Measurements from ENCODE around the gene SPO11.

Gene SPO11

GRCh38 chr20:57335392-57335791 is 5.8 kb downstream of the SPO11 start:
- Histone ChIP-seq H3K27me3 (ENCODE audit: insufficient read depth, low read length, poor library complexity, severe bottlenecking) (no peaks in the 10 kb centered on the region), H2AFZ (ENCODE audit: low read length) (no peak overlapping the region), H3K4me1 (ENCODE audit: insufficient read depth, low read length, poor library complexity, severe bottlenecking) (no peaks in the 10 kb centered on the region), H3K79me2 (ENCODE audit: insufficient read depth, low read length) (no peaks in the 10 kb centered on the region), H3K4me3 (ENCODE audit: low read length, poor library complexity, severe bottlenecking) (no peak overlapping the region), H3K9me3 (ENCODE audit: insufficient read depth, low read depth, low read length) (no peaks in the 10 kb centered on the region), H3K36me3 (ENCODE audit: insufficient read depth, low read length) (no peaks in the 10 kb centered on the region), H3K9ac (ENCODE audit: low read depth, low read length, poor library complexity, severe bottlenecking) (no peak overlapping the region), H3K4me2 (ENCODE audit: low read depth, low read length, poor library complexity, severe bottlenecking) (no peak overlapping the region), H3F3A (ENCODE audit: low read depth) (no peaks in the 10 kb centered on the region), H4K20me1 (ENCODE audit: insufficient read depth, low read length, poor library complexity, severe bottlenecking) (no peaks in the 10 kb centered on the region), H3K9me2 (replicated peaks; ENCODE audit: low read depth, low read length) (no peaks in the 10 kb centered on the region)
- TF ChIP-seq EZH2phosphoT487 (IDR thresholded peaks at IDR 0.05; ENCODE audit: borderline replicate concordance) (no peak), CTCF (conservative IDR thresholded peaks at IDR 0.05; ENCODE audit: low read length) (peak; percentile 49)

GRCh38 chr20:57341663-57342062 is 12.1 kb downstream of the SPO11 start:
- no peaks in the 10 kb centered on the region for H3K9me3 ChIP-seq (ENCODE audit: insufficient read depth, low read depth, low read length)
- H3K36me3 ChIP-seq (ENCODE audit: insufficient read depth, low read length), result no peaks in the 10 kb centered on the region
- no peak overlapping the region for H3K4me3 ChIP-seq (ENCODE audit: low read length, poor library complexity, severe bottlenecking)
- no peaks in the 10 kb centered on the region for H4K20me1 ChIP-seq (ENCODE audit: insufficient read depth, low read length, poor library complexity, severe bottlenecking)
- no peaks in the 10 kb centered on the region for H3K4me1 ChIP-seq (ENCODE audit: insufficient read depth, low read length, poor library complexity, severe bottlenecking)
- no peak for TF ChIP-seq EZH2phosphoT487 (IDR thresholded peaks at IDR 0.05; ENCODE audit: borderline replicate concordance)
- TF ChIP-seq CTCF (conservative IDR thresholded peaks at IDR 0.05; ENCODE audit: low read length), result no peak
- no peaks in the 10 kb centered on the region for H3K27me3 ChIP-seq (ENCODE audit: insufficient read depth, low read length, poor library complexity, severe bottlenecking)
- no peaks in the 10 kb centered on the region for H3K9me2 ChIP-seq (replicated peaks; ENCODE audit: low read depth, low read length)
- no peaks in the 10 kb centered on the region for H3K79me2 ChIP-seq (ENCODE audit: insufficient read depth, low read length)
- no peak overlapping the region for H3K9ac ChIP-seq (ENCODE audit: low read depth, low read length, poor library complexity, severe bottlenecking)
- no peak overlapping the region for H3K4me2 ChIP-seq (ENCODE audit: low read depth, low read length, poor library complexity, severe bottlenecking)
- no peaks in the 10 kb centered on the region for H3F3A ChIP-seq (ENCODE audit: low read depth)
- H2AFZ ChIP-seq (ENCODE audit: low read length), result no peak overlapping the region

GRCh38 chr20:57342829-57343228 is 13.2 kb downstream of the SPO11 start:
- Histone ChIP-seq H3K4me1 (ENCODE audit: insufficient read depth, low read length, poor library complexity, severe bottlenecking) (no peaks in the 10 kb centered on the region), H3K9ac (ENCODE audit: low read depth, low read length, poor library complexity, severe bottlenecking) (no peak overlapping the region), H3K36me3 (ENCODE audit: insufficient read depth, low read length) (no peaks in the 10 kb centered on the region), H2AFZ (ENCODE audit: low read length) (no peak overlapping the region), H3K27me3 (ENCODE audit: insufficient read depth, low read length, poor library complexity, severe bottlenecking) (no peaks in the 10 kb centered on the region), H4K20me1 (ENCODE audit: insufficient read depth, low read length, poor library complexity, severe bottlenecking) (no peaks in the 10 kb centered on the region), H3K4me3 (ENCODE audit: low read length, poor library complexity, severe bottlenecking) (no peak overlapping the region), H3K9me3 (ENCODE audit: insufficient read depth, low read depth, low read length) (no peaks in the 10 kb centered on the region), H3K4me2 (ENCODE audit: low read depth, low read length, poor library complexity, severe bottlenecking) (no peak overlapping the region), H3K9me2 (replicated peaks; ENCODE audit: low read depth, low read length) (no peaks in the 10 kb centered on the region), H3K79me2 (ENCODE audit: insufficient read depth, low read length) (no peaks in the 10 kb centered on the region), H3F3A (ENCODE audit: low read depth) (no peaks in the 10 kb centered on the region)
- TF ChIP-seq CTCF (conservative IDR thresholded peaks at IDR 0.05; ENCODE audit: low read length), result no peak
- TF ChIP-seq EZH2phosphoT487 (IDR thresholded peaks at IDR 0.05; ENCODE audit: borderline replicate concordance), result no peak

Data from Loucy (cell line).